ENCODE data around the gene TEP1. TPM values are rescaled to one million over a fixed set of nuclear protein-coding genes. Genes with fewer than 3 reads are reported as not detected.

The TEP1 gene
- total and polyA plus RNA-seq, 2 experiments from 2014 or later, result 3.0 to 8.5 TPM

DNA sequence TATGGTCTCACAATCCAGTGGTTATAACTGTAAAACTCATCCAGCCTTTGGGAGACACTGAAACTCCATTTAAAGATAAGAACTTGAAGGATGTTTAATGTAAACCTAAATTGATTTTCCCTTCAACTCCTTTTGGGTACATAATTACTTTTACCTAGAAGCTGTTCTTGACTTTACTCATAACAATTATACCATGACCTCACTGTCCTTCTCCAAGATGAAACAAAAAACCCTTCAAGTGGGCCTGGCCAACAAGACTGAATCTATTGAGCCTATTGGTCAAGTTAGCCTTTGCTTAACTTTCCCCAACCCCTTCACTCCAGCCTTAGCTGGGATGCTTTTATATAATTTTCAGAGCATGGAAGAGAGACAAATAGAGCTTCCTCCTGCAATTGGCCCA lies 47.4 kb downstream of the TEP1 start:
- Histone ChIP-seq H3K79me2 (replicated peaks; ENCODE audit: insufficient read depth) (no peaks in the 10 kb centered on the region), H3K27me3 (ENCODE audit: insufficient read depth) (no peaks in the 10 kb centered on the region), H3K4me3 (no peak overlapping the region), H4K20me1 (replicated peaks; ENCODE audit: insufficient read depth) (no peaks in the 10 kb centered on the region), H3K36me3 (ENCODE audit: insufficient read depth) (no peaks in the 10 kb centered on the region), H3K4me2 (no peak overlapping the region), H2AFZ (no peak overlapping the region), H3K27ac (ENCODE audit: low read depth) (no peak overlapping the region), H3K9me2 (ENCODE audit: insufficient read depth) (no peaks in the 10 kb centered on the region), H3F3A (replicated peaks; ENCODE audit: low read depth) (no peaks in the 10 kb centered on the region), H3K4me1 (ENCODE audit: insufficient read depth) (no peaks in the 10 kb centered on the region)
- no peak for TF ChIP-seq POLR2AphosphoS5 (IDR thresholded peaks at IDR 0.05; ENCODE audit: low read depth)
- TF ChIP-seq, protein P1, sequence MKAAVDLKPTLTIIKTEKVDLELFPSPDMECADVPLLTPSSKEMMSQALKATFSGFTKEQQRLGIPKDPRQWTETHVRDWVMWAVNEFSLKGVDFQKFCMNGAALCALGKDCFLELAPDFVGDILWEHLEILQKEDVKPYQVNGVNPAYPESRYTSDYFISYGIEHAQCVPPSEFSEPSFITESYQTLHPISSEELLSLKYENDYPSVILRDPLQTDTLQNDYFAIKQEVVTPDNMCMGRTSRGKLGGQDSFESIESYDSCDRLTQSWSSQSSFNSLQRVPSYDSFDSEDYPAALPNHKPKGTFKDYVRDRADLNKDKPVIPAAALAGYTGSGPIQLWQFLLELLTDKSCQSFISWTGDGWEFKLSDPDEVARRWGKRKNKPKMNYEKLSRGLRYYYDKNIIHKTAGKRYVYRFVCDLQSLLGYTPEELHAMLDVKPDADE (IDR thresholded peaks at IDR 0.05), result no peak
- TF ChIP-seq JUNB (IDR thresholded peaks at IDR 0.05; ENCODE audit: unreplicated experiment), result no peak
- TF ChIP-seq NANOG (IDR thresholded peaks at IDR 0.05; ENCODE audit: borderline replicate concordance), result no peak
- TF ChIP-seq EZH2 (IDR thresholded peaks at IDR 0.05; ENCODE audit: low read depth, unreplicated experiment), result no peak
- TF ChIP-seq ZNF331 (CRISPR knock-in tag; IDR thresholded peaks at IDR 0.05; ENCODE audit: low read depth), result no peak
- TF ChIP-seq, protein P2, sequence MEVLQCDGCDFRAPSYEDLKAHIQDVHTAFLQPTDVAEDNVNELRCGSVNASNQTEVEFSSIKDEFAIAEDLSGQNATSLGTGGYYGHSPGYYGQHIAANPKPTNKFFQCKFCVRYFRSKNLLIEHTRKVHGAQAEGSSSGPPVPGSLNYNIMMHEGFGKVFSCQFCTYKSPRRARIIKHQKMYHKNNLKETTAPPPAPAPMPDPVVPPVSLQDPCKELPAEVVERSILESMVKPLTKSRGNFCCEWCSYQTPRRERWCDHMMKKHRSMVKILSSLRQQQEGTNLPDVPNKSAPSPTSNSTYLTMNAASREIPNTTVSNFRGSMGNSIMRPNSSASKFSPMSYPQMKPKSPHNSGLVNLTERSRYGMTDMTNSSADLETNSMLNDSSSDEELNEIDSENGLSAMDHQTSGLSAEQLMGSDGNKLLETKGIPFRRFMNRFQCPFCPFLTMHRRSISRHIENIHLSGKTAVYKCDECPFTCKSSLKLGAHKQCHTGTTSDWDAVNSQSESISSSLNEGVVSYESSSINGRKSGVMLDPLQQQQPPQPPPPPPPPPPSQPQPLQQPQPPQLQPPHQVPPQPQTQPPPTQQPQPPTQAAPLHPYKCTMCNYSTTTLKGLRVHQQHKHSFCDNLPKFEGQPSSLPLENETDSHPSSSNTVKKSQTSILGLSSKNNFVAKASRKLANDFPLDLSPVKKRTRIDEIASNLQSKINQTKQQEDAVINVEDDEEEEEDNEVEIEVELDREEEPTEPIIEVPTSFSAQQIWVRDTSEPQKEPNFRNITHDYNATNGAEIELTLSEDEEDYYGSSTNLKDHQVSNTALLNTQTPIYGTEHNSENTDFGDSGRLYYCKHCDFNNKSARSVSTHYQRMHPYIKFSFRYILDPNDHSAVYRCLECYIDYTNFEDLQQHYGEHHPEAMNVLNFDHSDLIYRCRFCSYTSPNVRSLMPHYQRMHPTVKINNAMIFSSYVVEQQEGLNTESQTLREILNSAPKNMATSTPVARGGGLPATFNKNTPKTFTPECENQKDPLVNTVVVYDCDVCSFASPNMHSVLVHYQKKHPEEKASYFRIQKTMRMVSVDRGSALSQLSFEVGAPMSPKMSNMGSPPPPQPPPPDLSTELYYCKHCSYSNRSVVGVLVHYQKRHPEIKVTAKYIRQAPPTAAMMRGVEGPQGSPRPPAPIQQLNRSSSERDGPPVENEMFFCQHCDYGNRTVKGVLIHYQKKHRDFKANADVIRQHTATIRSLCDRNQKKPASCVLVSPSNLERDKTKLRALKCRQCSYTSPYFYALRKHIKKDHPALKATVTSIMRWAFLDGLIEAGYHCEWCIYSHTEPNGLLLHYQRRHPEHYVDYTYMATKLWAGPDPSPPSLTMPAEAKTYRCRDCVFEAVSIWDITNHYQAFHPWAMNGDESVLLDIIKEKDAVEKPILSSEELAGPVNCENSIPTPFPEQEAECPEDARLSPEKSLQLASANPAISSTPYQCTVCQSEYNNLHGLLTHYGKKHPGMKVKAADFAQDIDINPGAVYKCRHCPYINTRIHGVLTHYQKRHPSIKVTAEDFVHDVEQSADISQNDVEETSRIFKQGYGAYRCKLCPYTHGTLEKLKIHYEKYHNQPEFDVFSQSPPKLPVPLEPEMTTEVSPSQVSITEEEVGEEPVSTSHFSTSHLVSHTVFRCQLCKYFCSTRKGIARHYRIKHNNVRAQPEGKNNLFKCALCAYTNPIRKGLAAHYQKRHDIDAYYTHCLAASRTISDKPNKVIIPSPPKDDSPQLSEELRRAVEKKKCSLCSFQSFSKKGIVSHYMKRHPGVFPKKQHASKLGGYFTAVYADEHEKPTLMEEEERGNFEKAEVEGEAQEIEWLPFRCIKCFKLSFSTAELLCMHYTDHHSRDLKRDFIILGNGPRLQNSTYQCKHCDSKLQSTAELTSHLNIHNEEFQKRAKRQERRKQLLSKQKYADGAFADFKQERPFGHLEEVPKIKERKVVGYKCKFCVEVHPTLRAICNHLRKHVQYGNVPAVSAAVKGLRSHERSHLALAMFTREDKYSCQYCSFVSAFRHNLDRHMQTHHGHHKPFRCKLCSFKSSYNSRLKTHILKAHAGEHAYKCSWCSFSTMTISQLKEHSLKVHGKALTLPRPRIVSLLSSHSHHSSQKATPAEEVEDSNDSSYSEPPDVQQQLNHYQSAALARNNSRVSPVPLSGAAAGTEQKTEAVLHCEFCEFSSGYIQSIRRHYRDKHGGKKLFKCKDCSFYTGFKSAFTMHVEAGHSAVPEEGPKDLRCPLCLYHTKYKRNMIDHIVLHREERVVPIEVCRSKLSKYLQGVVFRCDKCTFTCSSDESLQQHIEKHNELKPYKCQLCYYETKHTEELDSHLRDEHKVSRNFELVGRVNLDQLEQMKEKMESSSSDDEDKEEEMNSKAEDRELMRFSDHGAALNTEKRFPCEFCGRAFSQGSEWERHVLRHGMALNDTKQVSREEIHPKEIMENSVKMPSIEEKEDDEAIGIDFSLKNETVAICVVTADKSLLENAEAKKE (CRISPR knock-in tag; IDR thresholded peaks at IDR 0.05), result no peak
- TF ChIP-seq, protein P3, sequence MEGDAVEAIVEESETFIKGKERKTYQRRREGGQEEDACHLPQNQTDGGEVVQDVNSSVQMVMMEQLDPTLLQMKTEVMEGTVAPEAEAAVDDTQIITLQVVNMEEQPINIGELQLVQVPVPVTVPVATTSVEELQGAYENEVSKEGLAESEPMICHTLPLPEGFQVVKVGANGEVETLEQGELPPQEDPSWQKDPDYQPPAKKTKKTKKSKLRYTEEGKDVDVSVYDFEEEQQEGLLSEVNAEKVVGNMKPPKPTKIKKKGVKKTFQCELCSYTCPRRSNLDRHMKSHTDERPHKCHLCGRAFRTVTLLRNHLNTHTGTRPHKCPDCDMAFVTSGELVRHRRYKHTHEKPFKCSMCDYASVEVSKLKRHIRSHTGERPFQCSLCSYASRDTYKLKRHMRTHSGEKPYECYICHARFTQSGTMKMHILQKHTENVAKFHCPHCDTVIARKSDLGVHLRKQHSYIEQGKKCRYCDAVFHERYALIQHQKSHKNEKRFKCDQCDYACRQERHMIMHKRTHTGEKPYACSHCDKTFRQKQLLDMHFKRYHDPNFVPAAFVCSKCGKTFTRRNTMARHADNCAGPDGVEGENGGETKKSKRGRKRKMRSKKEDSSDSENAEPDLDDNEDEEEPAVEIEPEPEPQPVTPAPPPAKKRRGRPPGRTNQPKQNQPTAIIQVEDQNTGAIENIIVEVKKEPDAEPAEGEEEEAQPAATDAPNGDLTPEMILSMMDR (conservative IDR thresholded peaks at IDR 0.05; ENCODE audit: low read depth in 2 of 2), result no peak
- TF ChIP-seq, protein P4, sequence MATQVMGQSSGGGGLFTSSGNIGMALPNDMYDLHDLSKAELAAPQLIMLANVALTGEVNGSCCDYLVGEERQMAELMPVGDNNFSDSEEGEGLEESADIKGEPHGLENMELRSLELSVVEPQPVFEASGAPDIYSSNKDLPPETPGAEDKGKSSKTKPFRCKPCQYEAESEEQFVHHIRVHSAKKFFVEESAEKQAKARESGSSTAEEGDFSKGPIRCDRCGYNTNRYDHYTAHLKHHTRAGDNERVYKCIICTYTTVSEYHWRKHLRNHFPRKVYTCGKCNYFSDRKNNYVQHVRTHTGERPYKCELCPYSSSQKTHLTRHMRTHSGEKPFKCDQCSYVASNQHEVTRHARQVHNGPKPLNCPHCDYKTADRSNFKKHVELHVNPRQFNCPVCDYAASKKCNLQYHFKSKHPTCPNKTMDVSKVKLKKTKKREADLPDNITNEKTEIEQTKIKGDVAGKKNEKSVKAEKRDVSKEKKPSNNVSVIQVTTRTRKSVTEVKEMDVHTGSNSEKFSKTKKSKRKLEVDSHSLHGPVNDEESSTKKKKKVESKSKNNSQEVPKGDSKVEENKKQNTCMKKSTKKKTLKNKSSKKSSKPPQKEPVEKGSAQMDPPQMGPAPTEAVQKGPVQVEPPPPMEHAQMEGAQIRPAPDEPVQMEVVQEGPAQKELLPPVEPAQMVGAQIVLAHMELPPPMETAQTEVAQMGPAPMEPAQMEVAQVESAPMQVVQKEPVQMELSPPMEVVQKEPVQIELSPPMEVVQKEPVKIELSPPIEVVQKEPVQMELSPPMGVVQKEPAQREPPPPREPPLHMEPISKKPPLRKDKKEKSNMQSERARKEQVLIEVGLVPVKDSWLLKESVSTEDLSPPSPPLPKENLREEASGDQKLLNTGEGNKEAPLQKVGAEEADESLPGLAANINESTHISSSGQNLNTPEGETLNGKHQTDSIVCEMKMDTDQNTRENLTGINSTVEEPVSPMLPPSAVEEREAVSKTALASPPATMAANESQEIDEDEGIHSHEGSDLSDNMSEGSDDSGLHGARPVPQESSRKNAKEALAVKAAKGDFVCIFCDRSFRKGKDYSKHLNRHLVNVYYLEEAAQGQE (IDR thresholded peaks at IDR 0.05; ENCODE audit: unreplicated experiment), result no peak
- TF ChIP-seq ZNF114 (CRISPR knock-in tag; IDR thresholded peaks at IDR 0.05), result no peak
- no peak for TF ChIP-seq CREB1 (CRISPR knock-in tag; IDR thresholded peaks at IDR 0.05; ENCODE audit: low read depth)
- no peak for TF ChIP-seq STAT1 (IDR thresholded peaks at IDR 0.05; ENCODE audit: unreplicated experiment)
- TF ChIP-seq EZH2phosphoT487 (IDR thresholded peaks at IDR 0.05; ENCODE audit: unreplicated experiment), result no peak
- Mint-ChIP-seq H3K27me3 (ENCODE audit: insufficient read depth, low read depth, poor library complexity) (peaks cover 2% of the 10 kb centered on the region), H3K9me3 (no peaks in the 10 kb centered on the region), H3K36me3 (ENCODE audit: low read depth) (peaks cover 25% of the 10 kb centered on the region), H3K27ac (no peak overlapping the region), H3K4me3 (no peak overlapping the region), H3K4me1 (no peaks in the 10 kb centered on the region)
- DNase-seq (ENCODE audit: low spot score), result no peak
- no peak for ATAC-seq
